ENCODE data around the gene LARP6.
A peak's percentile ranks its signal among the peaks of the same experiment; 100 is the strongest.
"Not testable (repeated sequence)": the region's sequence is repeated elsewhere in the genome, so short reads cannot be mapped to it uniquely, and the experiment has no call there.

LARP6 gene

DNA sequence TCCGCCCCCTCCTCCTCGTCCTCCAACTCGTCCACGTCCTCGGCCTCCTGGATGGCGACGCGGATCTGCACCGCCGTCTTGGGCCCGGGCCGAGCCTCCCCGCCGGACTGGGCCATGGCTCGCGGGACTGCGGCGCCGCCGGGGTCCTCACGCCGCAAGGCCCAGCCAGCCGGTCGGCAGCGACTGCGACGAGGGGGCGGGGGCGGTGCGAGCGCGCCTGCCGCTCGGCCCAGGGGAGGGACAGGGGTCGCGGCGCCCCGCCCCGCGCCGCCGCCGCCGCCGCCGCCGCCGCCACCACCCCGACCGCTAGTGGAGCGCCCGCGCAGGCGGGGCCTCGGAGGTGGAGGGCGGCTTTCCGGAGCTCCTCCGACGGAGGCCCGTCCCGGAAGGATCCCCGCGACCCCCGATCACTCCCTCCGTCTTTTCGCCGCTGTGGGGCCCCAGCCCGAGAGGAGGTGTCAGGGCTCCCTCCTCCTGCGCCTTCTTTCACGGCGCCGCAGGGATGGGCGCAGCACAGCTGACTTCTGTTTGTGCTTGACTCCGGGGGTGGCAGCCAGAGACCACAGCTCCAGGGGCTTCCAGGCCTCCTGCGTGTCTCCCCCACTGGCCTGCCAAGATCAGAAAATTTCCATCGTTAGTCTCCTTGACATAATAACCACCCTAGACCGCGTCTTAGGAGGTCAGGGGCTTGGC is at the start of gene LARP6:
Gene LARP6, minus strand, starts transcription at position 185 of the 693 bp plus-strand sequence. Its CDS starts 69 bp downstream, at position 116.
- no peak for DNase-seq

DNA sequence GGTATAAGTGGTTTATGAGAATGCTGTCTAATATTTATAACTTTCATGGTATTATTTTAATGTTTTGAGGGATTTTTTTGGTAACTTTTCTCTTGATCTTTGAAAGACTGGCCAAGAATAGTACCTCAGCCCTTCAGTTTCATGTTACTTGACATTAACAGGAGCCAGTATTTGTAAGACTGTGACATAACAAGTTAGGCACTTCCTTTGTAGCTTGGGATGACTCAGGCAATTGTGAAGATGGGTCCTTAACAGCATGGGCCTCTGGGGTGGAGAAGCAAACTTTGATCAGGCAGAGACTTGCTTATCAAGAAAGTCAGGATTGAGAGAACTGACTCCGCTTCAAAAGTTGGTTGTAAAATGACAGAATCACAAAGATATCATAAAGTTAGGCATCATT is 48.1 kb upstream of the LARP6 start:
- no peak for DNase-seq

DNA sequence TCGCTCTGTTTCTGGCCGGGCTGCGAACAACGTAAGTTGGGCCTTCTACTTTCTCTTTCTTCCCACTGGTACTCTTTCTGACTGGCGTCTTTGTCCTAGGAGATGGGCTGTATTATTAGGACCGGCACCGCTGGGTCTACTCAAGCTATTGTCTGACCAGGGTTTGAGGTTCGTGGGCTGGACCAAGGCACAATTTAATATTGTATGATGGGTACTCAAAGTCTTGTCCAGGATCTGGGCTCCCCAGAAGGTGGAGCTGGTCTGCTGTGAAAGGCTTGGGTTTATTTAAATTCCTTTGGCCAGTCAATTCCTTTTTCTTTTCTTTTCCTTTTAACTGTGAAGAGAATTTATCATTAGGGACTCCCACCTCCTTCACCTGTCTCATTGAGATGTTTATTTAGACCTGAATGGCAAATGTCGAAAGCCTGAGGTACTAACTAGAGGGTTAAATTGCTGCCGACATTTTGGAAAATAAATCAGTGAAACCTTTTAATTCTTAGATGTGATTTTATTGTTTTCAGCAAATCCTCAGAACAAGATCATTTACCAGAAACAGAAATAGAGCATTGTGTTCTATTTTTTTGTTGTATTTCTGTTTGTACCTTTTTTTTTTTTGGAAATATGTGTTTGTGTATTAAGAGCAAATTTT is 39.1 kb upstream of the LARP6 start:
- no peak for DNase-seq

DNA sequence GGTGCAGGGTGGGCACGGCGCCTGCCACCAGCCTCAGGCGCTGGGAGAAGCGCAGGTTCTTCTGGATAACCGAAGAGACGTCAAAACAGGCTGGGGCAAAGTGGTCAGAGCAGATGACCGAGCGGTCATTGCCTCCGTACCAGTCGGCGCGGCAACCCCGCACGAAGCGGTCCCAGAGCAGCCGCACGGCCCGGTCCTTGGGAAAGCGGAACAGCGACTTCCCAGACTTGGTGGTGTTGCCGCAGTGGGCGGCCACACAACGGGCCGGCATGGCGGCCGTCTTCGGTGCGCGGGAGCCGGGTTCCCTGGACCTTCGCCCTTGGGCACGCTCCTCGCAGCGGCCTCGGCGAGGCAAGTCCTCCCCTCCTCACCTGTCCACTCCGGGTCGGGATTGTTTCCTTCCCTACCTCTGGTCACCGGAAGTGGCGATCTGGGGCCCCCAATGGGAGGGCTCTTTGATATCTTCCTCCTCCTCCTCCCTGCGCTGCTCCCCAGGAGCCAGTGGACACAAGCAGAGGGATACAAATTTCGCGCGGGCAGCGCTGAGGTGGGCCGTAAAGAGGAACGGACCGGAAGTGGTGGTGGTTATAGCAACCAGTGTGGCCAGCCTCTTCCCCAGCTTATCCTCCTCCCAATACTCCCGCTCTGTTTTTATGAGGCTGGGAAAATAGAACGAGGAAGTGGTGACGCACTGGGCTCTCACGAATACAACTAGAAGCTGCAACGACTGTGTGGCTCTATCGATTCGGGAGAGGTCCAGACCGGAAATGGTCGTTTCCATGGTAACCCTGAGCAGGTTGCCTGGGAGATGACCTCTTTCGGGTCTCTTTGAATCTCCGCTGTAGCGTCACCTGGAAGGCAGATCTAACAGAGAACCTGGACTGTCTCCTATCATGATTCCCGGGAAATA is 38.3 kb upstream of the LARP6 start, which contains the start of the genes LRRC49 and THAP10:
Gene LRRC49, plus strand, starts transcription at position 825 of the 910 bp plus-strand sequence. Its CDS starts 69 bp downstream, at position 894.
Gene THAP10, minus strand, starts transcription at position 432 of the 910 bp plus-strand sequence. Its CDS starts 161 bp downstream, at position 271.
- DNase-seq: peak; percentile 75

DNA sequence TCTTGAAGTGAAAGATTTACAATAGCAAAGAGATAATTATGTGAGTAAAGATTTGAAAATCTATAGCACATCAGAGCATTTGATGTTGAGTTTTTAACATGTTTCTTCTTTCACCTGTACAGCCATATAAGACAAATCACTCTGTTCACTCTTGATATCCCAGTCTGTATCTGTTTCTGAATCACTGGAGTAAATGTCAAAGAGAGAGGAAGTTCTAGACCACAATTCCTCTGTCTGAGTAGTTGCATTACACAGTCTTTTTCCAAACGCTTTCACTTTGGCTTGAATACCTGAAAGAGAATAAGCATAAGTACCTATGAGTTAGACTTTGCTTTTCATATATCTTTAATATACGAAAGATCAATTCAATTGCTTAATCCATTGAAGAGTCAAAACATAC is 28.4 kb upstream of the LARP6 start:
- DNase-seq: no peak

DNA sequence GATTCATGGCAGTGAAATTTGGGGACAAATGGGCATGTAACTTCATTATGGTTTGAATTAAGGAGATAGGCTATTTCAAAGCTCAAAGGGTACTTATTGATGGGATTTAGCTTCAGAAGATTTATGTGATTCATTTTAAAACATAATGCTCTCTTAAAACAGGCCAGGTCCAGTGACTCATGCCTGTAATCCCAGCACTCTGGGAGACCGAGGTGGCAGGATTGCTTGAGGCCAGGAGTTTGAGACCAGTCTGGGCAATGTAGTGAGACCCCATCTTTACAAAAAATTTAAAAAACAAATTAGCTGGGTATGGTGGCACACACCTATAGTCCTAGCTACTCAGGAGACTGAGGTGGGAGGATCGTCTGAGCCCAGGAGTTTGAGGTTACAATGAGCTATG is 26.8 kb upstream of the LARP6 start:
- DNase-seq: no peak

DNA sequence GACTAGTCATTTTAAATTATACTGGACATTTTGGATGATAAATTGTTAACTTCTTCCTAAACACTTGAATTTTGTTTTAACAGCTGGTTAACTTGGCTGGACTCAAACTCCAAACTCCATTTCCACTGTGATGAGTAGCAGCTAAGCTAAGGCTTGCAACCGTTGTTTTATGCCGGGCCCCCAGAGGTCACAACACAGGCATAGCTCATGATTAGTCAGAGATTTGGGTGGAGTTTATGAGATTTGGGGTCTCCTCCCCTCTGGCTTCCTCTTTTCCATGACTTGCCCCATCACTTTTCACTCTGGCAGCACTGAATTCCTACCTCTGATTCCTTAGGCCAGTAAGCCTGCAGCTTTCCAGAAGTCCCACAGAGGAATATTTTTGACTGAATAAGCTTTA is 25.4 kb upstream of the LARP6 start:
- DNase-seq: no peak

DNA sequence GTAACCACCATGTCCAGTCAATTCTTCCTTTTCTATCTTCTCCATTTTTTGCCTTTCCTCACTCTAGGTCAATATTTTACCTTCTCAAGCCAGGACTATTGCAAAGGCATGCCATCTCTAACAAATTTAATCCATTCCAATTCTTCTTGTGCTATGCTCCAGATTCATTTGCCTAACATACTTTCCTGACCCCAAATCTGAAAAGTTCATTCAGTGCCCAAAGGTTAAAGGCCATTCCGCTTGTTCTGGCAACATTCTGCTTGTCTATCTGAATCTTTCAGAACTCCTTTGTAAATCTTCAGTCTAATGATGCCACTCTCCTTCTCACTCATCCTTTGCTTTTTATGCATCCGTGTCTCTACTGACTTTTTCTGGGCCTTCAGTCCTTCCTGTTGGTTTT is 22.7 kb upstream of the LARP6 start:
- DNase-seq: no peak

DNA sequence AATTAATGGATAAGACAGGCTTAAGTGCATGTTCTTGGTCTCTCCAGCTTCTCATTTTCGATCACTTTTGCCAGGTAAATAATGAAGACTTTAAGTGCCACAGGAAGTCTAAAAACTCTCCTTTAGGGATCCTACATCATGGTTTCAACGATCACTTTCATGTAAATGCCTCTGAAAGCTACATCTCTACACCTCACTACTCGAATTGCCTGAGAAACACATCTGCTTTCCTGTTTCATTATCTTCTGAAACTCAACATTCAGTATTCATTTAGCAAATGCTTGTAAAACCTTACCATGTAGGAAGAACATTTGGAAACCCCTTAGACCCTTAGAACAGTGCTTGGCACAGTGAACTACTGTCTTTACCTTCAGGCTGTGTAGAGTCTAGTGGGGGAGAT is 22.1 kb upstream of the LARP6 start:
- DNase-seq: no peak

DNA sequence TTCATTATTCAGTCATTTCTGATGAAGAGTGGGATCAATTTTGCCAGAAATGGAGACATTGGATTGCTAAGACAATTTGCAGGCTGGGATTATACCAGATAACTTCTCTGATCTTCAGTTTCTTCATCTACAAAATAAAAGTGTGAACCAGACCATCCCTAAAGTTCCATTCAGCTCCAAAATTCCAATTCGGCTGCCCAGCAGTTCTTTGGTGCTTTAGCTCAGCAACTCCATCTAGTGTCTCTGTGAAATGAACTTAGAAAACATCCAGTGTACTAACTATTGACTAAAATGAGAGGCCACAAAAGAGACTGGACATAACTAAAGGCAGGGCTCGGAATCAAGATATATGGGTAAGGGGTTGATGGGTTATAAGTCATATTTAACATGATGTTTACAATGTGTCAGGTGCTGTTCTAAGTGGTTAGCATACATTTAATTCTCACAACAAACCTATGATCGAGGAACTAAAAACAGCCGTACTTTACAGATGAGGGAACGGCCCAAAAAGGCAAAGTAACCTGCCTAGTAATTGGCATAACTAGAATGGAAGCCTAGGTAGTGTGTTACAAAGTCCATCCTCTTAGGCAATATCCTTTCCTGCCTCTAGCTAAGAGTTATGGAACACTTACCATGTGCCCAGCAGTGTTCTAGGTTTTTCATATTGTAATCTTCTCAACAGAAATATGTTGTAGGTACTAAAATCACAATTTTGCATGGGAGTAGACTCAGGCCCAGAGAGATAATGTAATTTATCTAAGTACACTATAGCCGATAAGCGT is 21.2 kb upstream of the LARP6 start:
- no peak for DNase-seq

DNA sequence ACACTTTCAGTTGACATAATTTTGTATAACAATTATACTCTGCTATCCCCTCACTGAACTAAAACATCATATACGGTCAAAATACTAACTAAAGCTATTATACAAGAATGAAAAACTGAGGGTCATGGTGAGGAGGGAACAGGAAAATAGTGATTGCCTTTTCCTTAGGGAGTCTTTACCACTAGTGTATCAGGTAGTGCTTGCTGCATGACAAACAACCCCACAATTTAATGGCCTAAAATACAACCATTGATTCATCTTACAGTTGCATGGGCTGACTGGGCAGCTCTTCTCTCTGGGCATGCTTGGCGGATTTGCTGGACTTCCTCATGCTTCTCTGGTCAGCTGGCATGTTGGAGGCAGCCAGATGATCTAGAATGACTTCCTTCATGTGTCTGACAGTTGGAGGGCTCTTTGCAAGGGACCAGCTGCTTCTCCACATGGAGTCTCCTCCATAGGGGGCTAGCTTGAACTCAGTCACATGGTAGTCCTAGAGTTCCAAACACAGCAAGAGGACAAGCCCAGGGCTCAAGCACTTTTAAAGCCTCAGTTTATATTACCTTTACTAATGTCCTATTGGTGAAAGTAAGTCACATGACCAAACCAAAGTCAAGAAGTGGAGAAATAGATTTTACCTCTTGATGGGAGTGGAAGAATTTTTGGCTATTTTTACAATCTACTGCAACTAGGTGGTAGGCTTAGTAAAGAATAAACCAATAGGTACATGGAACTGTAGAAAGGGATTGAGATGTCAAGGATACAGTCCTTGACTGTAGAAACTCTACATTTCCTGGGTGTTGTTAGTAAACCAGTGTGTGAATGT is 19.5 kb upstream of the LARP6 start:
- no peak for DNase-seq

DNA sequence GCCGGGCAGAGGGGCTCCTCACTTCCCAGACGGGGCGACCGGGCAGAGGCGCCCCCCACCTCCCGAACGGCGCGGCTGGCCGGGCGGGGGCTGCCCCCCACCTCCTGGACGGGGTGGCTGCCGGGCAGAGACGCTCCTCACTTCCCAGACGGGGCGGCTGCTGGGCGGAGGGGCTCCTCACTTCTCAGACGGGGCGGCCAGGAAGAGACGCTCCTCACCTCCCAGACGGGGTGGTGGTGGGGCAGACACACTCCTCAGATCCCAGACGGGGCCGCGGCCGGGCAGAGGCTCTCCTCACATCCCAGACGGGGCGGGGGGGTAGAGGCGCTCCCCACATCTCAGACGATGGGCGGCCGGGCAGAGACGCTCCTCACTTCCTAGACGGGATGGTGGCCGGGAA is 17.5 kb upstream of the LARP6 start:
- not testable (repeated sequence) for DNase-seq

DNA sequence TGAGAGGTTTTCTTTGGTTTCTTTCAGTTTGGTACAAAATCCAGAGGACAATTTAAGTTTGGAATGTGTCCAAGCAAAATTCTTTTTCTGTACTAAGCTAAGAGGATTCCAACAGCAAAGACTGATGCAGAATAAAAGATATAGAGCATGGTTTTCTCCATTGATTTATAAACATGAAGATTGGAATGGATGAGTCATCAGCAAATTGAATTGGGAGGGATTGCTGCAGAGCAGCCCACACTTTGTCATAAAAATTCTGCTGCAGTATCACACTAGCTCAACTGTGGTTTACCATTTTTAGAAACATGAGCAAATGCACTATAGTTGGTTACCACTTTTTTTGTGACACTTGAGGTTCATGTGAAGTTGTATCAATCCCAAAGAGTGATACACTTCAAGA is 16.1 kb upstream of the LARP6 start:
- DNase-seq: no peak

DNA sequence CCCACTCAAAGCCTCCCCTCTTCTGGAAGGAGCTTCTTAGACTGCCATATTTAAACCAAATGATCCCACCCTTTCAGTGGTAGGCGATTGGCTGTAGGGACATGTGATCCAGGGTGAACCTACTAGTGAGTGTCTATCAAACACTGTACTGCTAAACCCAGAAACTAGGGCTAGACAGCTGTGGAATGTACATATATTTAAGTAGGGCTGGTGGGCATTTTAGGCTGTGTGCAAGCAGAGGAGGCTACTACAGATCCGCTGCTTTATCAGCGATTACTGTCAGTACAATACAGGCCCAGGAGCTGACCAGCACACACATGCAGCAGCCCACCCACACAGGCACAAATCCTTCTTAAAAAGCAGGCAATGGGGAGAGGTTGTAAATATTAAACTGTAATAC is 15.4 kb upstream of the LARP6 start:
- DNase-seq: no peak

DNA sequence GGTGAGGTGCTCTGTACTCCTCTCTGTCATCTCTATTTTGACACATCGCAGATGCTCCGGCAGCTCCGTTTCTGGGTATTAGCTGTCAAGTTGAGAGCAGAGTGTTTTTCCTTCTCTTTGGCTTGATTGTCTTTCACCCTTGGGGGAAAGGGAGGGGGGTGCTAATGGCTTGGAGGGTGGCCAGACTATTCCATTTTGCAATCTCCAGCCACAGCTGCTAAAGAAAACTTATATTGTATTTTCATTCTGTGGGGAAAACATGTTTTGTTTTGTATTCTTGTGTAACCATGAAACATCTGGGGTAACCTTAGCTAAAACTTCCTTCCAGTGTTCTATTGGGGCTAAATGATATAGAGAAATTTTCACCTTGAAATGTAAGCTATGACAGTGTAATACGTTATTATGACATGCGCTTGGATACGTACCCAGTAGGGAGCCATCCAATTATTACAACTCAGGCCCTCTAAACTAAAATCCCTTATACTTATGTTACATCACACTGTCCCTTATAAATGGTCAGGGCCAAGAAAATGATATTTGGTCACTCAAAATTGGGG is 14.0 kb upstream of the LARP6 start:
- DNase-seq: no peak

DNA sequence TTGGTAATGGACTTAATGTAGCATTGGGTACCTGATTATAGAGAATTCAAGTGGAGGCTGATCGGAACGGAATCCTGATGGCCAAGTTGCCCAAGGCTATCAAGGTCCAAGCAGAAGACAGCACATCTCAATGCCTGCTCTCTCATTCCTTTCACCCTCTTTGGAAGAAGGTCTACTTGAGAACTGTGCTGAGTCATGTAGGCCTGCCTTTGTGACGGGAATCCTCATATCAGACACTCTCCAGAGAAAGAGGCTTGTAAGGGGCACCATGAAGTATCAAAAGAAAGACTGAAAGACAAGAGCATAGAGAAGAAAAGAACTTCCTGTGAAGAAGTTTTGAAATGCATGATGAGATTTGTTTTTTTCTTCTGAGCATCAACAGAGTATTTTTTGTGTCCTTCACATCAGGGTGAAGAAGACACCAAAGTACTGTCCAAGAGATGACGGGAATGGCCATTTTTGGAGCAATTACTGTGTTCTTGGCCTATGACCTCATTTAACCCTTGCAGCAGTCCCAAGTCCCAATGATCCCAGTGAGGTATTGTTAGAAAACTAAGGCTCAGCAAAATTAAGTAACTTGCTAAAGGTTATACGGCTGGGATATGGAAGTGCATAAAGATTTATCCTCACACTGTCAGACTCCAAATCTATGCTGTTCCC is 13.2 kb upstream of the LARP6 start:
- no peak for DNase-seq

DNA sequence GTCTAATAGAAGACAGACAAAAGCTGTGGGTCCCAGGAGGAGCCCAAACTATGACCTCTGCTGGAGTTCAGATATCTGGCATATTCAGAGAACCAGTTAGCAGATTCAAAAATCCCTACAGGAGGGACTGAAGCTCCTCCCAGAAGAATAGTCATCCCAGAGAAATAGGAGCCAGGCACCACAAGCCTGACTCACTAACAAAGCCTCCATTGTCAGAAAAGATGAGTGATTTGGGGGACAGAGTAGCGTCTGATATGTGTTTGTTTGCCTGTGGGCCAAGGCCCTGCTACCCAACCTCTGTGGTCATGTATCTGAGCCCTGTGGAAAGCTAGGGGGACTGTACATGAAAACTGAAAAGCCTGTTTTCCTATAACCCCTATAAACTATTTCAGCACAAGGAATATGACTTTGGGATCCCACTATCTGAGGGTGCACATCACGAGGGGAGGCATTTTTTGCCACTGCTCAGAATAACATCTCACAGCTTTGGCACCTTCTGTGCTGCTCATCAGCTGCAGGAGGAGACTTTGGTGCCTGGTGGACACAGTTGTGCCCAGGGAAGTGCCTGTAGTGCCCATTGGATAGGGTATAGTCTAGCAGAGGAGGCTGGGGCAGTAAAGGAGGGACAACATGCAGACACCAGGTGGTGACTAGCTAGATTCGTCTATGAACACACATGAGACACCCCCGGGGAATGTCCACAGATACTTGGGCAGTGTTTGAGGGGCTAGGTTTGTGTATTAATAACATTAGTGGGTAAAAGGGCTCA is 9.7 kb upstream of the LARP6 start:
- no peak for DNase-seq

DNA sequence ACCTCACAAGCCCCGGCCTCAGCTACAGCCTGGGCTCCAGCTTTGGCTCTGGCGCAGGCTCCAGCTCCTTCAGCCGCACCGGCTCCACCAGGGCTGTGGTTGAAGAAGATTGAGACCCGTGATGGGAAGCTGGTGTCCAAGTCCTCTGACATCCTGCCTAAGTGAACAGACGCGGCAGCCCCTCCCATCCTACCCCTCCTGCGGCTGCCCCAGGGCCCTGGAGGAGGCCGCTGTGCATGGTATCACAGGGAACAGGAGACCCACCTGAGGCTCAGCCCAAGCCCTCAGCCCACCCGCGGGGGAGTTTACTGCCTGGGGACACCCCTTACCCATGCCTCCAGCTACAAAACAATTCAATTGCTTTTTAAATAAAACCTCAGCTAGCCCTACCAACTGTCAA is 6.0 kb upstream of the LARP6 start:
- DNase-seq: no peak

DNA sequence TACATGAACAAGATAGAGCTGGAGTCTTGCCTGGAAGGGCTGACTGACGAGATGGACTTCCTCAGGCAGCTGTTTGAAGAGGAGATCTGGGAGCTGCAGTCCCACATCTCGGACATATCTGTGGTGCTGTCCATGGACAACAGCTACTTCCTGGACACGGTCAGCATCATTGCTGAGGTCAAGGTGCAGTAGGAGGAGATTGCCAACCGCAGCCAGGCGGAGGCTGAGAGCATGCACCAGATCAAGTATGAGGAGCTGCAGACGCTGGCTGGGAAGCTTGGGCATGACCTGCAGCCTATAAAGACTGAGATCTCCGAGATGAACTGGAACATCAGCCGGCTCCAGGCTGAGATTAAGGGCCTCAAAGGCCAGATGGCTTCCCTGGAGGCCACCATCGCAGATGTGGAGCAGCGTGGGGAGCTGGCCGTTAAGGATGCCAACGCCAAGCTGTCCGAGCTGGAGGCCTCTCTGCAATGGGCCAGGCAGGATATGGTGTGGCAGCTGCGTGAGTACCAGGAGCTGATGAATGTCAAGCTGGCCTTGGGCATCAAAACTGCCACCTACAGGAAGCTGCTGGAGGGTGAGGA is 5.5 kb upstream of the LARP6 start:
- no peak for DNase-seq
